Right ventricle myocardium superior (tissue), 1 donor: ENCODE measurements around the gene RAB24. TPM values are rescaled to one million over a fixed set of nuclear protein-coding genes. Genes with fewer than 3 reads are reported as not detected.
A peak's percentile ranks its signal among the peaks of the same experiment; 100 is the strongest.
"Not testable (repeated sequence)": the region's sequence is repeated elsewhere in the genome, so short reads cannot be mapped to it uniquely, and the experiment has no call there.

ENCODE experiments used
- ATAC-seq: fragments of 200-7000 bp; cut with Tn5 transposase; one replicate; pipeline ENCODE4 v1.9.1; 2020; ENCODE audit warnings: mild to moderate bottlenecking; ENCODE audit not compliant: poor library complexity
- DNase-seq: peaks from one replicate; pipeline ENCODE4 v3.0.0-alpha.2; 2020
- intact Hi-C: fragments of 100-400 bp; cut with DNase I; formaldehyde crosslinking; loops from one replicate; pipeline ENCODE4 v1.11.2; 2022
- long read RNA-seq: library from polyadenylated mRNA; unstranded; transcript quantifications from one replicate; pipeline ENCODE4 v2.0.0, GENCODE V29; 2021
- total RNA-seq: library from RNA; stranded (reverse); fragmentation: NEBNext Ultra II Directional; extraction: Animal tissue kit (Norgen Biotek cat#: 25700); gene quantifications from one replicate; pipeline ENCODE4 v1.2.1, GENCODE V29; 2021
- donor health status: DM: no; HTN: yes; CAD: no; lungs with severe emphysema.

The RAB24 gene
- 21.2 TPM for total RNA-seq
- long read RNA-seq, transcript RAB24-201 (8 exons, 1,311 nt): major isoform, 28 of 46 reads
- long read RNA-seq, transcript RAB24-206 (7 exons, 1,820 nt): minor isoform, 7 of 46 reads
- long read RNA-seq, partial matches to known transcripts: 0 of 46 reads
- long read RNA-seq, other reads (novel, unspliced or antisense): 8 of 46 reads

DNA sequence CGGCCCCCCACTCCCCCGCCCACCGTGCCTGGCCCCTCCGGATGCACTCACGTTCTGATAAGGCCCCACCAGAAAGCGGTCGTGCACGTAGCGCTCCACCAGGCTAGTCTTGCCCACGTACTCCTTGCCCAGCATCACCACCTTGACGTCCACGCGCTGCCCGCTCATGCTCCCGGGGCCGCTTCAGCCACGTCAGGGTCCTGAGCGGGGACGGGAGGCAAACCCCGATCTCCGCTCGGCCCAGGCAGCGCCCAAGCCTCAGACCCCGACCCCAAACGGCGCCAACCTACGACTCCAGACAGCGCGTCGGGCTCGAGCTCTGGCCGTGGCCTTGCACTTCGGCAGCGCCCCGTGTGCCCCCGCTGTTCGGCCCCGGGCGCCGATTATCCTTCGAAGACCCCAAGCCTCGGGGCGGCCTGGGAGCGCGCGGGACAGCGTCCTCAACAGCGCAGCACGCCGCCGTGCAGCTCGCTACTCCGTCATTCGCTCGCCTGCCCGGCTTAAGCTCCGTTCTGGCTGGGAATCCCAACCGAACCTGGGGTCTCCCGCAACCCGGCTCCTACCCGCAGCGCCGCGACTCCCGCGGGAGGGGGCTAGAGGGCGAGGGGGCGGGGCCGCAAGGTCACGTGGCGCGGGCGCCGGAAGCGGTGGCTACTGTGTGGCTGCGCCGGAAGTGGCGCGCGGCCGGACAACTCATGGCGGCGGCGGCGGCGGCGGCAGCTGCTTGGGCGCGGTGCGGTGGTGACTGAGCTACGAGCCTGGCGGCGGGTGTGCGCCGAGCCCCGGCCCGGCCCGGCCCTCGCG is at the start of gene RAB24, which contains the start of gene PRELID1:
Gene RAB24 (minus strand): TSS at position 599 of the 804 bp plus-strand sequence. CDS start 431 bp downstream, at position 168.
Gene PRELID1 (plus strand): TSS at position 679 of the 804 bp plus-strand sequence. CDS start 187 bp downstream, outside the sequence.
- intact Hi-C loops: no loop called here
- ATAC-seq (peak; percentile 91), DNase-seq (peak; percentile 95)

DNA sequence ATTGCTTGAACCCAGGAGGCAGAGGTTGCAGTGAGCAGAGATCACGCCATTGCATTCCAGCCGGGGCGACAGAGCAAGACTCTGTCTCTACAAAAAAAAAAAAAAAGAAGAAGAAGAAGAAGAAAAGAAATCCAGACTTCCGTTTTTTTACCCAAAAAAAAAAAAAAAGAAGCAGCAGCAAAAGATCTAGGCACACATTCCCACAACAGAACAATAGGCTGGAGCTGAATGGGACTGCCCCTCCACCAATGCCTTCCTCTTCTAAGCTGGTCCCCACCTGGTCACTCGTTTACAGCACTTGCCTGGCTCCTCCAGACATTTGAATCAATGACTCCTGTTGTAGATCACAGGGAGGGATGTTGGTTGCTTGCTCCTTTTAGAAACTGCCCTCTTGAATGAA is 49.6 kb upstream of the RAB24 start:
- DNase-seq (peak; percentile 26), ATAC-seq (no peak)
- intact Hi-C loops: no loop called here

DNA sequence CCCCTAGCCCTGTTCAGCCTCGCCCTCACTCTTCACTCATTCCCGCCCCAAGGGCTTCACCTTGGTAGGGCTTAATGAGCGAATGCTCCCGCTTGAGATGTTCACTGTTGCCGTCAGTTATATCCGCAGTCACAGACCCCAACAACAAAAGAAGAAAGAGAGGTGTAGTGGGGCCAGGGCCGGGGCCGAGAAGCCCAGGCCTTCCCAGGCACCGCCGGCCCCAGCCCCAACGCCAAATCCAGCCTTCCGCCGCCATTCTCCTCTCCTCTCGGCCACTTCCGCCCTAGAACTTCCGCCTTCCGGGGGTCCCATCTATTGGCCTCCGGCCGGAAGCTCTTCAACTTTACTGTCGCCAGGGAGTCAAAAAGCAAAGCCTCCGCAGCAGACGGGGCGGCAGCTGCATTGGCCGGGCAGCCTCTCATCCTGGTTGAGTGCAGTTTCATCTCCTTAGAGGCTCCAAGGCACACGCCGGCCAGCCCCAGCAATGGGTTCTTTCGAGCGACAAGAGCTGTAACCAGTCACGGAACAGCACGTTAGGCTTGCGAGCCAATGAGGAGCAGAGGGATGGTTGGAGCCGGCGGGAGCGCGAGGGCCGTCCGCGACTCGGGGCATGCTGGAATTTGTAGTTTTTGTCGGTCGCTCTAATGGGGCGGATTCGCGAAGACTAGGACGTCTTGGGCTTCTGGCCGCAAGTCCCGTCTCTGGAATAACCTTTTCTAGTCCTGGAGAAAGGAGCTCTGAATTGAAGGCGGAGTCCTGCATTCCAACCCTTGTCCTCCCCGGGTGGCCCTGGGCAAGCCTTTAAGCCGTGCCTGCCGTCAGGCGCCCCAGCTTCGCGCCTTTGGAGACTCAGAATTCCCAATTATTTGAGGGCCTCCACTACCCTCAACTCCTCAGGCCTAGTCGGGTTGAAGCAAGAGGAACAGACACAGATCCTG is 48.1 kb upstream of the RAB24 start, which contains the start of gene LMAN2:
Gene LMAN2 (minus strand): TSS at position 277 of the 938 bp plus-strand sequence. CDS start 21 bp downstream, at position 256.
- intact Hi-C loops: no loop called here
- DNase-seq (peak; percentile 95), ATAC-seq (peak; percentile 99)

DNA sequence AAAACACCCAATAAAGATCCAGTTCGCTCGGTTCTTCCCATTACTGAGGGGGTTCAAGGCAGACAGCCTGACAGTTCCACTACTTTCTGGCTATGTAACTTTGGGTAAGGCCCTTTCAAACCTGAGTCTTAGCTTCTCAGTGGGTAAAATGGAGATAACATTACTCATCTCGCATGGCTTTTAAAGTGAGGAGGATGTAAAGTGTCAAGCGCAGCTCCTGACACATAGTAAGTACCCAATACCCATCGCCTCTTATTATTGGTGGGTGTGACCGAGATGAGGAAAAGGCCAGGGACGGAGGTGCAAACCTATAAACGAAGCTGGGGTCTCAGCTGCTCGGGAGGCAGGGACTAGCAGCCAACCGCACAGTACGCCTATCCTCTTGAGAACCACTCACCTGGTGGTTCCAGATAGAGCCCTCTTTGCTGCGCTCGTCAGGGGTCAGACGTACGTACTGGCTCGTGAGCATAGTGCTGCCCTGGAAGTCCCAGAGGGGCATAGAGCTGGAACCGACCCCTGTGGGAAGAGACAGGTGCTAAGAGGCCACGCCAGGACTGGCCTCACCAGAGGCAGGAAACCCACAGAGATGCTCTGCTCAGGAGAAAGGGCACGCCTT is 47.4 kb upstream of the RAB24 start:
- DNase-seq (peak; percentile 34), ATAC-seq (no peak)
- intact Hi-C loops: no loop called here

DNA sequence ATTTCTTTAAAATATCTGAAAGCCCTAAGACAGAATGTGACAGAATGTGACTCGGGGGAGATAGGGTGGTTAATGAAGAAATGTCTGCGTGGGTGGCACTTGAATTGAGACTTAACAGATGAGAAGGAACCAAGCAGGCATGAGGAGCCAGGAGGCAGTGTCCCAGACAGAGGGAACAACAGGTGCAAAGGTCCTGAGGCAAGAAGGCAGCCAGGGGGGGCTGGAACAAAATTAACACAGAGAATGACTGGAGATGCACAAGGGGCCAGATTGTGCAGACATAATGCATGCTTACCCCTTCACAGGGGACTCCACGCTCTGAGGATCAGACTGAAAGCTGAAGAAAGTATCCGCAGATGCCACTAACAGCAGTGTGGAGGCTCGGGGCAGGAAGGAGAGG is 46.2 kb upstream of the RAB24 start:
- no peak for DNase-seq
- intact Hi-C loops: no loop called here
- ATAC-seq: no peak

DNA sequence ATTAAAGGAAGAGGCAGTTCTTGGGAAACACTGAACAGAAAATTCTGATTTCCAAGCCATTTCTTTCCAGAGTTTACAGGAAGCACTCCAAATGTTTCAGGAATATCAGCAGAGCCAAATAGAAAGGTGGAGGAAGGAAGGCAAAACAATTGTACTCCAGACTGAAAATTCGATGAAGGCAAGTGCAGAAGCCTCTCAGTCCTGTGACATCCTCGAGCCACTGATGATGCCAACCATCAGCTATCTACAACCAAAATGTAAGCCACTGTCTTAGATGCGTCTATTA is 45.8 kb upstream of the RAB24 start:
- no peak for DNase-seq
- intact Hi-C loops: no loop called here
- no peak for ATAC-seq

DNA sequence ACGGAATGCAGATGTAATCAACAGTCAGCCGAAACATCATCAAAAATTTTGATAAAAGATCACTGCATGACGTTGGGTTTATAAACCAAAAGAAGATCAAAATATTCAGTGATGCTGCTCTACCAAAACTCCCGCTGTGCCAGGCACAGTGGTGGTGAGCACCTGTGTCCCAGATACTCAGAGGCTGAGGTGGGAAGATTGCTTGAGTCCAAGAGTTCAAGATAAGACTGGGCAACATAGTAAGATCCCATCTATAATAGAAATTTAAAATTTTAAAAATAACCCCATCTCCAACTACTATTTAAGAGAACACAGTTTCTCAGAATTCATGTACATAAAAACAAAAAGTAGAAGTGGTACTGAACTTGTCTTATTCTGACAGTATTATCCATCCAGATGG is 44.2 kb upstream of the RAB24 start:
- intact Hi-C loops: no loop called here
- ATAC-seq: no peak
- DNase-seq: no peak

DNA sequence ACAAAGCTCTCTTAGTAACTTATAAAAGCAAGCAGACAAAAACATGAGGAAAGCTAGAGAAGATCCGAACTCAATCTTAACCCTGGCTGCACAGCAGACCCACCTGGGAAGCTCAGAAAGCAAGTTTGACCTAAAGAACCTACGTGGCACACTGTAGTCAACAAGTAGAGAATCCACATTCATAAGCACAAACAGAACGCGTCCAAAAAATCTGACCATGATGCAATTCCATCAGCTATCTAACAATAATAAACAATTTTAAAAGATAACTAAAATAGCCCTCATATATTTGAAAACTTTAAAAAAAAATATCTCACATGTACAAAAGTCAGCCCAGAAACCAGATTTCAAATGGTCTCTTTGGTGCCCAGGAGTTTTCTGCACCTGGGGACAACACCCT is 43.3 kb upstream of the RAB24 start:
- DNase-seq (no peak), ATAC-seq (no peak)
- intact Hi-C loops: no loop called here

DNA sequence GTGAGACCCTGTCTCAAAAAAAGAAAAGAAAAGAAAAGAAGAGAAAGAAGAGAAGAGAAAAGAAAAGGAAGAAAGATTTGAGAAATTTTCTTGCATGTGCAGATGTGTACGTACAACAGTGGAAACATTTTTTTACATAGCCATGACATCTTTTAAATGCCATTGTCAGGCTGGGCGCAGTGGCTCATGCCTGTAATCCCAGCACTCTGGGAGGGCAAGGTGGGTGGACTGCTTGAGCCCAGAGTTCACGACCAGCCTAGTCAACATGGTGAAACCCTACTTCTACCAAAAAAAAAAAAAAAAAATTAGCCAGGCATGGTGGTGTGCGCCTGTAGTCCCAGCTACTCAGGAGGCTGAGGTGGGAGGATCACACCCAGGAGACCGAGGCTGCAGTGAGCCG is 41.4 kb upstream of the RAB24 start:
- intact Hi-C loops: no loop called here
- ATAC-seq (no peak), DNase-seq (no peak)

DNA sequence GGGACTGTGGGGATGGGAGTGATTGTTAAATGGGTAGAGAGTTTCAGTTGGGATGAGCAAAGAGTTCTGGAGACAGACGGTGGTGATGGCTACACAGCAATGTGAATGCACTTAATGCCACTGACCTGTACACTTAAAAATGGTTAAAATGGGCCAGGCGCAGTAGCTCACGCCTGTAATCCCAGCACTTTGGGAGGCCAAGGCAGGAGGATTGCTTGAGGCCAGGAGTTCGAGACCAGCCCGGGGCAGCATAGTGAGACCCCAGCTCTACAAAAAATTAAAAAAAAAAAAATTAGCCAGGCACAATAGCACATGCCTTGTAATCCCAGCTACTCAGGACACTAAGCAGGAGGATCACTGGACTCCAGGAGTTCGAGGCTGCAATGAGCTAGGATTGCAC is 40.3 kb upstream of the RAB24 start:
- intact Hi-C loops: no loop called here
- DNase-seq (no peak), ATAC-seq (no peak)

DNA sequence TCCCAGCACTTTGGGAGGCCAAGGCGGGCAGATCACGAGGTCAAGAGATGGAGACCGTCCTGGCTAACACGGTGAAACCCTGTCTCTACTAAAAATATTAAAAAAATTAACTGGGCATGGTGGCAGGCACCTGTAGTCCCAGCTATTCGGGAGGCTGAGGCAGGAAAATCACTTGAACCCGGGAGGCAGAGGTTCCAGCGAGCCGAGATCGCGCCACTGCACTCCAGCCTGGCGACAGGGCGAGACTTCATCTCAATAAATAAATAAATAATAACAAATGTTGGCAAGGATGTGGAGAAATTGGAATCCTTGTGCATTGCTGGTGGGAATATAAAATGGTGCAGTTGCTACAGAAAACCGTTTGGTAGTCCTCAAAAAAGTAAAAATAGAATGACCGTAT is 39.5 kb upstream of the RAB24 start:
- ATAC-seq, intact Hi-C loops, DNase-seq: not testable (repeated sequence)

DNA sequence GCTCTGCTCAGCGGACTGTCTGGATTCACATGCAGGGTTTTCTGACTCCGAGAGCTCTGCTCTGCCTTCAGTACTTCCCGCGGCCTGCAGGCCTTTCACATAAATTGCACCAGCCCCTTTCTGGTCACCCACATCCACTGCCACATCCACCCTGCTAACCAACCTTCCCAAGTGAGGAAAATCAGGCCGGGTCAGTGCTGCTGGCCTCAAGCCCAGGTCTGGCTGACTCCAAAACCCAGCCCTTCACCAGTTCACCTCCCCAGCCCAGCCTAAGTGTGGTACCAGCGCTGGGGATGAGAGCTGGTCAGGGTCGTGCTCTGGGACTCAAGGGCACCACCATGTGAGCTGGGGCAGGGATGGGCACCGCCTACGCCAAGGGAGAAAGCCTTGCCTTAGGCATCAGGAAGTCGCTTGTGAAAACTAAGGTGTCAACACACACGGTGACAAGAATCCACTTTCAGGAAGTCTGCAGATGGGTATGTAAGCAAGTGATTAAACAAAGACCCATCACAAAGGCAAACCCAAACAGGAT is 35.7 kb upstream of the RAB24 start:
- intact Hi-C loops: no loop called here
- no peak for DNase-seq
- ATAC-seq: no peak

DNA sequence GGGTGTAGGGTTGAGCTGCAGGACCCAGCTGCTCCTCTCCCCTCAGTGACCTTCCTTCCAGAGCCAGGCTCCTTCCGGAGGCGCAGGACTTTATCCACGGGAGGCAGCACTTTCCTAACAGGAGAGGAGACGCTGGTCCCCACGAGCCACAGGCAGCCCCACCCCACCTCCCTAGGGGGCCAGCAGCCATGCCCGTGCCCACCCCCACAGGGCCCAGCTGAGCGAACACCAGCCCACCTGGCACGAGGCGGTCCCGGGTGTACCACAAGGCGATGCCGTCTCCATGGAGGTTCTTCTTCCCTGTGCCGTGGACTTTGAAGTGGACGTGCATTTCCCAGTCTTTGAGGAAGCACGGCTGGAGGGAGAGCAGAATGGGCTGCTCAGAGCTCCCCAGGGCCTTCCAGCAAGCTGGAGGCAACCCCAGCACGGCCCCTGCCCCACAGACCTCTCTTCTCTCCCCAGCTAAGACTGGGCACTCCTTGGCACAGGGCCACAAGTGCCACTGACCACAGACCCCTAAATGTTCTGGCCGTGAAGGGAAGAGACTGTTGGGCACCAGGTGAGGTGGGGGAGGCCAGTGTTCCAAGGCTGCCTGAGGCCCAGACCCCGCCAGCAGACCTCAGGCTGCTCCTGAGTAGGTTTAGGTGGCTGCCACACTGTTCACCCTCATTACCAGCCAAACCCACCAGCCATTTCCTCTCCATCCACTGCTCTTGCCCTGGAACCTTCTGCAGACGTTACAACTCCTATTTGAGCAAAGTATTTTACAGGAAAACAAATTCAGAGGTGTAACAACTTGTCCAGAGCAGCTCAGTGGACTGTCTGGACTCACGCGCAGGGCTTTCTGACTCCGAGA is 35.0 kb upstream of the RAB24 start:
- ATAC-seq (no peak), DNase-seq (no peak)
- intact Hi-C loops: no loop called here

DNA sequence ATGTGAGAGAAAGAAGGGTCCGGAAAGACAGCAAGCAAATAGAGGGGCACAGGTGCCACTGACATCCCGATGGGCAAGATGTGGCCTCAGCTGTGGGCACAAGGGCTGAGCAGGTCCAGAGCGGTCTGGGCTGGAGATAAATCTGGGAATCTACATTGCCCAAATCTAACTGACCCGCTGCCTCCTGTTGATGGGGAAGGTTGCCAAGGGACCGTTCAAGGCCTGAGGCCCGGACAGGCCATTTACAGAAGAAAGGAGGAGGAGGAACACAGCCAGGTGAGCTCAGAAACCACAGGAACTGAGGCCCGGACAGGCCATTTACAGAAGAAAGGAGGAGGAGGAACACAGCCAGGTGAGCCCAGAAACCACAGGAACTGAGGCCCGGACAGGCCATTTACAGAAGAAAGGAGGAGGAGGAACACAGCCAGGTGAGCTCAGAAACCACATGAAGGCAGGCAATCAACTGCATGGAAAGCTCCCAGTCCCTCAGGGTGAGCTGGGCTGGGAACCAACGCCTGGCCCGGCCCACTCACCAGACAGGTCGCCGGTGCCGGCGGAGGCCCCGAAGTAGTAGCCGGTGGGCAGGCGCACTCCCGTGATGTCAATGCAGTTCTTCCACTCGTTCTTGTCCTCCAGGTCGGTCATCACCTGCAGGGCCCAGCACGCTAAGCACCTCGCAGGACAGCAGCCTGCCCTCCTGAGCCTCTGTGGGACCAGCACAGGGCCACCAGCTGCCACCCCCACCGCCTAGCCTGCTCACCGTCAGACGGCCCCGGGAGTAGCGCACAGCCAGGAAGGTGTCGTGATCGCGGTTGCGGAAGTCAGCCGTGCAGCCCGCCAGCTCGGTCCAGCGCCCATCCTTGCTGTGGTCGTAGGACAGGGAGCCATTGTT is 33.3 kb upstream of the RAB24 start:
- ATAC-seq (no peak), DNase-seq (no peak)
- intact Hi-C loops: no loop called here

DNA sequence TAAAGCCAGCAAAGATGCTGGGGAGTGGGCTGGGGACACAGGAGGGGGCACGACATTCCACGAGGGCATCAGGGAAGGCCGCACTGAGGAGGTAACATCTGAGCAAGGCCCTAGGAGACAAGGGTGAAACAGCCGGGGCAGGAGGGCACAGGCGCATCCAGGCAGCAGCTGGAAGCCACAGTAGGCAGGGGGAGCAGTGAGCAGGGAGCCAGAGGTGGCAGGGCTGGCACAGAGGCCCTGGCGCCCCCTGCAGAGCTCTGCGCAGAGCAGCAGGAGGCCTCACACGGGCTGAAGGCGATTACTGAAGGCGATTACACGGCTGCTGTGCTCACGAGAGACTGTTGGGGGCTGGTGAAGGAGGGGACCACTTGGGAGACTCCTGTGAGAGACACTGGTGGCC is 32.6 kb upstream of the RAB24 start:
- DNase-seq: no peak
- intact Hi-C loops: no loop called here
- ATAC-seq: no peak

DNA sequence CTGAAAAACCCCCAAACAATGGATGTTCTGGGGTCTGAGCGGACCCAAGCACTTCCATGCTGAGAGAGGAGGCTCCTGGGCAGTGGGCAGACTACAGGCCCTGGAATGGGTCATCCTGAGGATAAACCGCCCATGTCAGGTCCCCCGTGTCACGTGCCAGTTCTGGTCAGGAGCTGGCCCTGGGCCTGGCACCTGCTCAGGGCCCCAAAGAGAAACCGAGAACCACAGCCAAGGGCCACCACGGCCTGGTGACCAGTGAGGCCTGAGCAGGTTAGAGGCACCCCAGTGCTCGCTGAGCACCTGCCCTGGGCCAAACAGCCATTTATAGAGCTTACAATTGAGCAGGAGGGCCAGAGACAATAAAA is 32.2 kb upstream of the RAB24 start:
- intact Hi-C loops: no loop called here
- DNase-seq: no peak
- peak; percentile 74 for ATAC-seq
